GM19455 (cell line): ENCODE measurements around the gene MBNL2.

Experiments
- ATAC-seq: cut with Tn5 transposase; IDR thresholded peaks from one replicate; pipeline ENCODE4 v1.9.1; 2021; ENCODE audit not compliant: unreplicated experiment

Gene MBNL2

GRCh38 chr13:97267418-97268059 lies 45.4 kb downstream of the MBNL2 start:
- no peak for ATAC-seq

GRCh38 chr13:97268772-97269171 lies 46.6 kb downstream of the MBNL2 start:
- ATAC-seq: no peak

DNA sequence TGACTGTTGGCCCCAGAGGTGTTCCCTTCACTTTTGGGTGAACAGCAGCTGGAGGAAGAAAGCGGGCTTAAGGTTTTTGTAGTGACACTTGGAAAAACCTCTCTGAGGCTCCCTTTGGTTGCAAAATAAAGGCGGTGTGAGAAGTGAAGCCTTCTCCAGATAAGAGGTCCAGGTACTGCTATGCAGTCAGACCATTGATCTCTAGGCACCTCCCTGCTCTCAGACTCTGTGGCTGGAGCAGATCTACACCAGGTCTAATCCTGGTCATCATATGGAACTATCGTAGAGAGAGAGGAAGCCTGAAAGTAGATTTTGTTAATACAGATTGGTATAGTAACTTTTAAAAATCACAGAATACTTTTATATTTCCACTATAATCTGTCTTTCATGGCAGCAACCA lies 47.5 kb downstream of the MBNL2 start:
- ATAC-seq: no peak

DNA sequence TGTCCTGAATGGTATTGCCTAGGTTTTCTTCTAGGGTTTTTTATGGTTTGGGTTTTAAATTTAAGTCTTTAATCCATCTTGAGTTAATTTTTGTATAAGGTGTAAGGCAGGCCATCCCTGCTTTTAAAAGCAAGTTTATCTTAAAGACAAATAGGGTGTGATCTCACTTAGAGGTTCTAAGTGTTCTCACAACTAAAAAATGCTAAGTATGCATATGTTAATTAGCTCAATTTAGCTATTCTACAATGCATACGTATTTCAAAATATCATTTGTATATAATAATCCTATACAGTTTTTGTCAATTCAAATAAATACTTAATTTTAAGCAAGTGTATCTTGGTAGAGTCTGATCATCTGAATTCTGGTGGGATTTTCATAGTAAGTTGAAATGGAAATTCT lies 50.4 kb downstream of the MBNL2 start:
- ATAC-seq: no peak

DNA sequence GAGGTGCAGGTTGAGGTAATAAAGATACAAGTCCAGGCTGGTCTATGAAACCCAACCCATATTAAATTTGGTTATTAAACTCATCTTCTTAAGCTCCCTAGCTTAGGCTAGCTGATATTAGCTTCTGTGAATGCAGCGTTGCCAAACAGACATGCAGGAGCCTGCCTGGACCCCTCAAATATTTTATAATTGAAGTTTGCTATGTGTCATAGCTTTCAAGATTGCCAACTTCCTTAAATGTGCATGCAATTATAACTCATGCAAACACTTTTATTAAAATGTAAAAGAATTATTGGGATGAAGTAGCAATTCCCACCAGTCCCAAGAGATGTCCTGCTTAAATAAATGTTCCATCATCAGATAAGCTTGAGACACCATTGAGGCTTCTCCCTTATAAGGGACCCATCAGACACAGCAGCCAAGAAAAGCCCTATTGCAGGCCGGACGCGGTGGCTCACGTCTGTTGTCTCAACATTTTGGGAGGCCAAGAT lies 51.3 kb downstream of the MBNL2 start:
- no peak for ATAC-seq

DNA sequence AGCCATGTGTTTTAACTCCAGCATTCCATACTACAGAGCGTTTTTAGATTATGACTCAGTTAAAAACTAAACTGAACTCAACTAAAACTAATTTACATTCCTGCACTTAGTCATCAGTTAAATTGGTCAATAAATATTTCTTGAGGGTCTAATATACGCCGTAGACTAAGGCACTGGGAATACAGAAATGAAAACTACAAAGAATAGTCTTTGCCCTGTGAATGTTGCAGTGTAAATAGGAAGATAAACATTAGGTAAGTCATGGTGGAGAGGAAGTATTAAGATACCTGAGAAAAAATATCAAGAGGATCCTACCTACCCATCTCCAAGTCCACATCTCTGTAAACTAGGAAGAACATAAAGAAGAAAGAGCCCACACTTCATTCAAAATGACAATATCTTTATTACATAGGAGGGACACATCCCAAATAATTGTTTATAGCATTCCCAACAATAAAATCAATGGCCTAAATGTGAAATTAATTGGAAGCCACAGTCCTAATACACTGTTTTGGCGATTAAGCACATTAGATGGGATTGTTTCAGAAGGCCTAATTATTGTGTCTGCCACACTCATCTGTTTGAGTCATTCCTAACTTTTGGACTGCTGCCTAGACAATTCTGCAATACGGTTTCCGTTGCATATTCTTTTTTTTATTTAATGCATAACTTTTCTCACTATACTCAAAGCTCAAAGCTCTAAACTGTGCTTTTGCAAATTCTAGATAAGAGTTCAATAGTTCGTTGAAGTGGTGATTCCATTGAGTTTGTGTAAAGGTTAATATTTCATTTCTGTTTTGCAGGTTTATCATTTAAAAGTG lies 52.9 kb downstream of the MBNL2 start:
- no peak for ATAC-seq

DNA sequence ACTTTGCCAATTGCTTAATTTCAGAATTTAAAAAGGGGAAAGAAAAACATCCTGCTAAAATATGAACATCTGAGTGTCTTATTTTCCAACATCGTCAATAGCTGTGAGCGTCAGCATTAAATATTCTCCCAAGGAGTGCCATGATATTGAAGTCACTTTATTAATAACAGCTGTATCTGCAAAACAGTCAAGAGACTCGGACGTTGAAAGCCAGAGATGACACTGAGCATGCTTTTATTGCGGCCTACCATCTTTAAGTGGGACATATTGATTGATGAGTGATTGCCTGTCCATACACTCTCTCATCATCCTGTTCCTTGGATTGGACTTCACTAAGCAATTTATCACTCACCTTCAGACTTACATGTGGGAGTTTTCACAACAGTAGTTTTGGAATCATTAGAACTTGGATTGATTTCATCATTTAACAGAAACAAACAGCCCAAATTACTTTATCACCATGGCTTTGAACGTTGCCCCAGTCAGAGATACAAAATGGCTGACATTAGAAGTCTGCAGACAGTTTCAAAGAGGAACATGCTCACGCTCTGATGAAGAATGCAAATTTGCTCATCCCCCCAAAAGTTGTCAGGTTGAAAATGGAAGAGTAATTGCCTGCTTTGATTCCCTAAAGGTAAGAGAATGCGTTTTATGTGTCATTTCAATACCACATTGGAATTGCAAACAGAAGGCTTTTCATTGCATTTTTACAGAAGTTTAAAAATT lies 53.8 kb downstream of the MBNL2 start:
- ATAC-seq: no peak

DNA sequence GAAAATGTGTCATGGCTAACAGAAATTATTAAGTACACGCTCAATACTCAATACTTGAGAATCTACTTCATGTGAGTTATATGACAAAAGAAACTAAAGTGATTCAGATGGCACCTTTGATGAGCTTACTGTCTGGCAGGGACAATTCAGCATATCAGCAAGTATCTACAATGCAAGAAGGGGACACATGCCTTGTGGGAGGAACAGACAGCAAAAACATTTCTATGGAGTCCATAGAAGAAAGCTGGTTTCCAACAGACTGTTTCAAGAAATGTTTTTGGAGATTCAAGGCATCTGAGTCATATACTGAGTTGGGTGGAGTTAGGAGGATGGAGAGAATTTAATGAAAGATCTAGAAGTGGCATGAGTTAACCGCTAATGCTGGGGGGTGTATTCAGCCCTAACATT lies 54.7 kb downstream of the MBNL2 start:
- peak; percentile 29 for ATAC-seq

DNA sequence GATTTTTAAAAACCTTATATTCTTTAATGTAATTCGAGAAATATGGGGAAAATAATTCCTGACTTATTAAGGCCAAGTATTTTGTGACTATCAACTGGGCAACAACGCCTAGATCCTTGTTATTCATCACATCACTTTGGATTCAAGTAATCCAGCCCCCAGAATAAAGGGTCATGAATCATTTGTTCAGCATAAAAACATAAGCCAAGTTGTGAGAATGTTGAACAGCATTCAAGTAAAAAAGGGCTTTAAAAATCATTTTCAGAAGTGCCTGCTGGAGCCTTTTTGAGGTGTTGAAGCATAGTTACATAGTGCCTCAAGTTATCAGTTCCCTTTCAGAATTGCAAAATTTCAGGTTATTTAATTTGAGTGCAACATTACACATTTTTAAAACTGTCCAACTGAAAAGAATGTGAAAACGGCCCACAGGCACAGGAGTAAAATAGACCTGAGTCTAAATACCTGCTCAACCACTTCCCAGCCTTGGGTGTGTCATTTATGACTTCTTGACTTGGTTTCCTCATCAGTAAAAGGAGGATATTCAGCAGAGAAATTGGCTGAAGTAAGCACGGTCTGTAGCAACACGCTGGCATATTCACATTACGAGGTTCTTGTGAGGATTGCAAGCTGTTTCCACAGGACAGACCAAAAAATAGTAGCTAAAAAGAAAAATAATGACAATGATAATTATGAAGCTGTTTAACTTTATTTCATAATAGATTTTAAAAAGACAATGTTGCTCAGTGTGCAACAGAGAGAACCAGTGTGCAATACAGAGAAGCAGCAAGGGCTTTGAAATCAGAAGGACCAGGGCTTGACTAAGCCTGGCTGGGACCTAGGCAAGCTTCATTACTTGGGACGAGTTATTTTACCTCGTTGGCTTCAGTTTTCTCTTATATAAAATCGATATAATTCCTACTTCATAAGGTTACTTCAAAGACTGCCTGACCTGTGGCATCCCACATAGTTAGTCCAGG lies 56.6 kb downstream of the MBNL2 start:
- ATAC-seq: no peak

- no peak for ATAC-seq
Measured at GRCh38 chr13:97279913-97280312, 57.8 kb downstream of the MBNL2 start.

DNA sequence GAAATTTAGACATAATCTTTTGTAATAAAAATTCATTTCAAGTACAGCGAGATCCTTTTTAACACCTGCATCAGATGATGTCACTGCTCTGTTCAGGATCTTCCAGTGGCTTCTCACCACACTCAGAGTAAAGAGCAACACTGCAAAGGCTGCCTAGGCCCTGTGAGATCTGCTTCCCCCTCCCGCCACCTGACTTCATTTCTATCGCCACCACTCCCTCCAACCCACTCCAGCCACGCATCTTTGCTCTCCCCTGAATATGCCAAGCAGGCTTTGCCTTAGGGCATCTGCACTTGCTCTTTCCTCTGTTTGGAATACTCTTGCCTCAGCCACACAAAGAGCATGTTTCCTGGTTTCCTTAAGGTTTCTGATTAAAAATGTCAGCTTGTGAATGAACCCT lies 58.3 kb downstream of the MBNL2 start:
- no peak for ATAC-seq

- no peak for ATAC-seq
Measured at GRCh38 chr13:97281028-97281427, 58.9 kb downstream of the MBNL2 start.

DNA sequence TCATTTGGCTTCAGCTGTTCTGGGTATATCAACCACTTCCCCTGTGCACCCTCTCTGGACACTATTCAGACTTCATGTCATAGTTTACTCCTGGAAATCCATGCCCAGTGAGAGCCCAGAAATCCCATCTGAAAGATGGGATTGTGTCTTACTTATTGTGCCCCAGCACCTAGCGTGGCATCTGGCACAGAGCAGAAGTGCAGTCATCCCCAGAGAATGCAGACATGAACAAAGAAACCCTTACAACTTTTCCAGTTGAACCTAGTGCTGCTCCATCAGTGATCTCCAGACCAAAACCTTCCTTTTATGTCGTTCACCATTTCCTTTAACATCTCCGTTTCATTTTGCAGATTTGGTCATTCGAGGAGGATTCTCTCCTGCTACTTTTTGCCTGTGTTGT lies 60.6 kb downstream of the MBNL2 start:
- ATAC-seq: no peak

GRCh38 chr13:97283888-97284287 lies 61.8 kb downstream of the MBNL2 start:
- ATAC-seq: peak; percentile 48

- no peak for ATAC-seq
Measured at GRCh38 chr13:97284558-97284957, 62.4 kb downstream of the MBNL2 start.

- no peak for ATAC-seq
Measured at GRCh38 chr13:97285221-97285955, 63.3 kb downstream of the MBNL2 start.

DNA sequence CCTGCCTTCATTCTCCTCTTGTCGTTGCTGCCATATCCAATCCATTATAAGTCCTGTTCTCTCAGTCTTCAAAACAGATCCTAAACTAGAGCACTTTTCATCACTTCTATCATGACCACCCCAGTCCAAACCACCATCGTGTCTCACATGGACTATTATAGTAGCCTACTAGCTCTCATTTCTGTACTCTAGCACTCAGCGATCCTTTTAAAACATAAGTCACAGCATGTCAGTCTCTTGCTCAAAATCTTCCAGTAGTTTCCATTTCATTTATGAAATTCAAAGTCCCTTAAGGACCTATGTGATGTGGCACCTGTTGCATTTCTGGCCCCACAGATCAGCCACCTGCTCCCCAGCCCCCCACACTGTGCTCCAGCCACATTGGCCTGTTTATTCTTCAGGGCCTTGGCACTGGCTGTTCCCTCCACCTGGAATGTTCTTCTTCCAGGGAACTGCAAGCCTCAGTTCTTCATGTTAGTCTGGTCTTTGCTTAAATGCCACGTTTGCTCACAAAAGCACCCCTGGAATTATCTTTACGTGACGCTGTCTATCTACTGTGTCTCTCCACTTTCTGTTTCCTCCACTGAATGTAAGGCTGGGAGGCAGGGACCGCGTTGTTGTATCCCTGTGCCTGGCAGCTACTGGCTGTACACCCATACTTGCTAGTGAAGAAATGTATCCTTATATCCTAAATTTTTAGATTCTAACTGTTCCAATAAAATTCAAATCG lies 64.3 kb downstream of the MBNL2 start:
- ATAC-seq: no peak

GRCh38 chr13:97287047-97287383 lies 64.9 kb downstream of the MBNL2 start:
- ATAC-seq: no peak

GRCh38 chr13:97288486-97288900 lies 66.4 kb downstream of the MBNL2 start:
- no peak for ATAC-seq
